PC-3 (cell line): ENCODE data around the gene CTAG1A.

Experiments used
- EZH2phosphoT487 ChIP-seq: fragments of 300-600 bp; sonication (generic); IDR thresholded peaks from 2 replicates; pipeline ENCODE4 v1.6.1; 2018; ENCODE audit warnings: mild to moderate bottlenecking, antibody characterized with exemption, low read length, borderline replicate concordance
- TF ChIP-seq, protein P1 (sequence below): fragments of 300-600 bp; sonication (generic); conservative IDR thresholded peaks from 2 replicates; pipeline ENCODE4 v1.5.1; 2017; ENCODE audit warnings: antibody characterized with exemption, low read depth, mild to moderate bottlenecking, low read length

DNA sequence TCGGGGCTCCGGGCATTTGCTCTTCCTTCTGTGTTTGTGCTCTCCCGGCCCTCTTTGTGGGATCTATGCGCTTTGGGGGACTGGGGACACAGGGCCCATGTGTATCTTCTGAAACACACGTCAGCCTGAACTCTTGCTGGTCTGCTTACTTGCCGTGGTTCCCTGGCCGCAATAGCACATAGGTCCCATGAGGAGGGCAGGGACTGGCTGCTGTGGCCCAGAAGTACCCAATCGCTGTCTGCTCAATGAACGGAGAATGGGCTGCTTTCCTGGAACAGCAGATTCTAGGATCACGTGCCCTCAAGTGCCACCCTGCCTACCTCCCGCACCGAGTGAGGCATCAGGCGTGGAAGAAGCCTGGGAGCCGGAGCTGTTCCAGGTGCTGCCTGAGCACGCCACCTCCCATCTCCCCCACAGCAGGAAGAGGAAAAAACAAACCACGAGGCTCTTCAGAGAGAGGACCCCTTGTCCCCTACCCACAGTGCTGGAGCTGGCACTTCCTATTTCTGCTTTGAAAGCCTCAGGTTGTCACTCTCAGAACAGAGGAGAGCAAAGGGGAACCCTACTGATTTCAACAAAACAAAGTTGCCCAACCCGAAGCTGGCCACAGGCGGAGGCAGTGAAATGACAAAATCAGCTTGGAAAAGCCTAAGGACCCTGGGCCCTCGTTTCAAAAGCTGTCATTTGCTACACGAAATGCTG lies 42.1 kb upstream of the CTAG1A start:
- TF ChIP-seq, protein P1, sequence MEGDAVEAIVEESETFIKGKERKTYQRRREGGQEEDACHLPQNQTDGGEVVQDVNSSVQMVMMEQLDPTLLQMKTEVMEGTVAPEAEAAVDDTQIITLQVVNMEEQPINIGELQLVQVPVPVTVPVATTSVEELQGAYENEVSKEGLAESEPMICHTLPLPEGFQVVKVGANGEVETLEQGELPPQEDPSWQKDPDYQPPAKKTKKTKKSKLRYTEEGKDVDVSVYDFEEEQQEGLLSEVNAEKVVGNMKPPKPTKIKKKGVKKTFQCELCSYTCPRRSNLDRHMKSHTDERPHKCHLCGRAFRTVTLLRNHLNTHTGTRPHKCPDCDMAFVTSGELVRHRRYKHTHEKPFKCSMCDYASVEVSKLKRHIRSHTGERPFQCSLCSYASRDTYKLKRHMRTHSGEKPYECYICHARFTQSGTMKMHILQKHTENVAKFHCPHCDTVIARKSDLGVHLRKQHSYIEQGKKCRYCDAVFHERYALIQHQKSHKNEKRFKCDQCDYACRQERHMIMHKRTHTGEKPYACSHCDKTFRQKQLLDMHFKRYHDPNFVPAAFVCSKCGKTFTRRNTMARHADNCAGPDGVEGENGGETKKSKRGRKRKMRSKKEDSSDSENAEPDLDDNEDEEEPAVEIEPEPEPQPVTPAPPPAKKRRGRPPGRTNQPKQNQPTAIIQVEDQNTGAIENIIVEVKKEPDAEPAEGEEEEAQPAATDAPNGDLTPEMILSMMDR = no peak
- no peak for TF ChIP-seq EZH2phosphoT487
